UCSD-AML1 (cell line): ENCODE measurements around the gene TEC.
"Not testable (repeated sequence)": the region's sequence is repeated elsewhere in the genome, so short reads cannot be mapped to it uniquely, and the experiment has no call there.

Experiments
- DNase-seq: peaks from one replicate; lab custom pipeline; 2025; ENCODE audit not compliant: unreplicated experiment; lab: John Stamatoyannopoulos, UW

TEC gene

GRCh38 chr4:48243429-48243828 lies 26.2 kb downstream of the TEC start:
- DNase-seq = no peak

- DNase-seq = no peak
These were observed 27.0 kb downstream of the TEC start for GRCh38 chr4:48242511-48243195.

GRCh38 chr4:48241731-48242130 lies 27.9 kb downstream of the TEC start:
- DNase-seq = no peak

GRCh38 chr4:48237996-48238645 lies 31.5 kb downstream of the TEC start:
- DNase-seq = no peak

- DNase-seq = no peak
These were observed 34.6 kb downstream of the TEC start for GRCh38 chr4:48235050-48235449.

GRCh38 chr4:48234575-48234974 lies 35.1 kb downstream of the TEC start:
- DNase-seq = no peak

GRCh38 chr4:48228949-48229348 lies 40.7 kb downstream of the TEC start:
- DNase-seq = no peak

- peak; percentile 24 for DNase-seq
These were observed 42.0 kb downstream of the TEC start for GRCh38 chr4:48227662-48228061.

- no peak for DNase-seq
These were observed 43.4 kb downstream of the TEC start for GRCh38 chr4:48226199-48226598.

GRCh38 chr4:48225368-48226141 lies 44.1 kb downstream of the TEC start:
- no peak for DNase-seq

- no peak for DNase-seq
These were observed 45.0 kb downstream of the TEC start for GRCh38 chr4:48224606-48225005.

- DNase-seq = no peak
These were observed 45.9 kb downstream of the TEC start for GRCh38 chr4:48223633-48224295.

- no peak for DNase-seq
These were observed 47.1 kb downstream of the TEC start for GRCh38 chr4:48222491-48222890.

- DNase-seq = not testable (repeated sequence)
These were observed 50.2 kb downstream of the TEC start for GRCh38 chr4:48219430-48219829.

GRCh38 chr4:48216563-48216962 lies 53.1 kb downstream of the TEC start:
- DNase-seq = no peak

- DNase-seq = no peak
These were observed 53.7 kb downstream of the TEC start for GRCh38 chr4:48215977-48216376.

- DNase-seq = no peak
These were observed 57.5 kb downstream of the TEC start for GRCh38 chr4:48212165-48212564.

- DNase-seq = no peak
These were observed 58.7 kb downstream of the TEC start for GRCh38 chr4:48210966-48211328.

- DNase-seq = no peak
These were observed 64.0 kb downstream of the TEC start for GRCh38 chr4:48205626-48206025.

- DNase-seq = peak; percentile 15
These were observed 64.5 kb downstream of the TEC start for GRCh38 chr4:48205107-48205506.

GRCh38 chr4:48203819-48204218 lies 65.8 kb downstream of the TEC start:
- peak; percentile 26 for DNase-seq
